ENCODE data around the gene SGSM2.

The SGSM2 gene

DNA sequence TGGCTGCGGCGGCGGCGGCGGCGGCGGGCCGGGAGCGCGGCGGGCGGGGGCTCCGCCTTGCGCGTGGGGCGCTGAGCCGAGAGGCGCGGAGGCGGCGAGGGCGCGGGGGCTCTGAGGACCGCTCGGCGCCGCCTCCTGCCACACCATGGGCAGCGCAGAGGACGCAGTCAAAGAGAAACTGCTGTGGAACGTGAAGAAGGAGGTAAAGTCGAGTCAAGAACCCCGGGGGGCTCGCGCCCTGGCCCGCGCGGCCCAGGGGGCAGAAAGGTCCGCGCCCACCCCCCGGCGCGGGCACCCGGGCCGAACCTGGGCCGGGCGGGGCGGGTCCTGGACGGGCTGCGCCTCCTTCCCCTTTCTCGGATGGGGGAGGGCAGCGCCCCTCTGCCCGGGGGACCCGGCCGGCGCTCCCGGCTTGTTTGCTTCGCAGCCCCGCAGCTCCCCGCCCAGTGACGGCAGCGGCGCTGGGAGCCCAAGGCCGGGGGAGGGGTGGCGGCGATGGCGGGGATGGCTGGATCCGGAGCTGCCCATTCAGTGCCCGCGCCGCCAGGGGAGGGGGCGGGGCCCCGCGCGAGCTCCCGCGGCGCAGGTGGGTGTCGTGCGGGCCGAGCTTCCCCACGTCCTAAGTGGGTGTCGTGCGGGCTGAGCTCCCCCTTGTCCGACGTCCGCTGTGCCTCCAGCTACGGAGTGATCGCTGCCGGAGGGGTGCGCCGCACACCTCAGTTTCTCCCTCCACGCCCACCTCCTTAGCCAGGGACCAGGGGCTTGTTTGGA lies 428 bp downstream of the SGSM2 start:
- DNase-seq, result peak; percentile 48 to 69

- DNase-seq, result no peak
These were observed 985 bp downstream of the SGSM2 start for GRCh38 chr17:2338315-2338657.

DNA sequence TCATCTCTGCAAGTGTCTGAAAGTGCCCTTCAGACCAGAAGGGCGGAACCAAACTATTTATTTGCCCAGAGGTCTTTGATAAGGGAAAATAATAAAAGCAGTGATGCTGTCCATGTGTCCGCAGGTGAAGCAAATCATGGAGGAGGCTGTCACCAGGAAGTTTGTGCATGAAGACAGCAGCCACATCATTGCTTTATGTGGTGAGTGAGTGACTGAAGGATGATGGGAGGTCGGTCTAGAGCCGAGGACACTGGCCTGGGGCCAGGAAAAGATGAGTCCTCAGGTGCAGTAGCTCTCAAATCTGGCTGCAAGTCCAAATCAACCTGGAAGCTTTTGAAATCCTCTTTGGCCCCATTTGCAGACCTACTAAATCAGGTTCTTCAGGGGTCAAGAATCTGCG lies 6.1 kb downstream of the SGSM2 start:
- DNase-seq, result no peak

GRCh38 chr17:2344528-2344927 lies 7.2 kb downstream of the SGSM2 start:
- no peak for DNase-seq

GRCh38 chr17:2346475-2346874 lies 9.2 kb downstream of the SGSM2 start:
- DNase-seq, result no peak

DNA sequence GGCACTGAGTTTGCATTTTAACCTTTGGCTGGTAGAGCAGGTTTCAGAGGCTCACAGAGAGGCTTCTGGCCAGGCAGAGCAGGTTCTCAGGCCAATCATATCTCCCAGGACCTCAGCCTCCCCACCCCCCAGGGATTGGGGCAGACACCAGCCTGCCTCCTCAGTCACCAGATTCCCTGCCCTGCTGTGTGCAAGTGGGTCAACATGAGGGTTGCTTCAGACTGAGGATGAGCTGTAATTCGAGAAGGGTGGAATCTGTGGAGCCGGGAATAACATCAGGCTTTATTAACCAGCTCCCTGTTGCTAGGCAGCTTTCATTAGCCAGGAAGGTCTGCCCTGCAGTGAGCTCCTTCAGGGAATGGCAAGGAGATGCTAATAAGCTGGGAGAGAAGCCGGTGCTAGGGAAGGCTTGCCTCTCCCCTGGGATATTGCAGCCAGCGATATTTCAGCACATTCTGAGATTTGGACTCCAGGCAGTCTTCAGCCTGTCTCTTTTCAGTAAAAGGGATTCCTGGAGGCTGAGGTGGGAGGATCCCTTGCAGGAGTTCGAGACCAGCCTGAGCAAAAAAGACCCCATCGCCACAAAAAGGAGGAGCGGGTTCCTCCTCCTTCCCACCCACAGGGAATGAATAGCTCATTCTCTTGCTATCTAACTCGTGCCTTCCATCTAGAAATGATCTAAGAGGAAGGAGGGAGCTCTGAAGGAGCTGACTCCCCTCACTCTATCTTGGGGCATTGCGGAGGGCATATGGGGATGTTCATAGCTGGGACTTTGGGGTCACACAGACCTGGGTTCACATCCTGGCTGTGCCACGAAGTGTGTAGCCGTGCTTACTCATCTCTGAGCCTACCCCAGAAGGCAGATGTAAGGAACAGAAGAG lies 10.7 kb downstream of the SGSM2 start:
- peak; percentile 82 to 89 for DNase-seq

- no peak for DNase-seq
These were observed 14.0 kb downstream of the SGSM2 start for GRCh38 chr17:2351269-2351668.

DNA sequence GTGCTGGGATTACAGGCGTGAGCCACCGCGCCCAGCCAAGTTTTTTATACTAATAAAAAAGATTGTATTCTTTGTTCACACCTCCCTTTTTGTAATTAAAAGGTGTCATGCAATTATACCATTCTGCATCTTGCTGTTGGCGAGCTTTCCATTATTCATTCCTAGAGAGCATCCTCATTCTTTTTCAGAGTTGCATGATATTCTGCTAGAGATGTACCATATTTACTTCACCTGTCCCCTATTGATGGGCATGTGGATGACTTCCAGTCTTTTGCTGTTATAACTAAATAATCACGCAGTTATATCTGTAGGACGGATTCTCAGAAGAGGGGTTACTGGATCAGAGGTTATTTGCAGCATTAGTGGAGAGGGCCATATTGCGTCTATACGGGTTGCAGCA lies 17.0 kb downstream of the SGSM2 start:
- no peak for DNase-seq

GRCh38 chr17:2357237-2357636 lies 19.9 kb downstream of the SGSM2 start:
- no peak for DNase-seq

- DNase-seq, result no peak
These were observed 20.7 kb downstream of the SGSM2 start for GRCh38 chr17:2357931-2358434.

DNA sequence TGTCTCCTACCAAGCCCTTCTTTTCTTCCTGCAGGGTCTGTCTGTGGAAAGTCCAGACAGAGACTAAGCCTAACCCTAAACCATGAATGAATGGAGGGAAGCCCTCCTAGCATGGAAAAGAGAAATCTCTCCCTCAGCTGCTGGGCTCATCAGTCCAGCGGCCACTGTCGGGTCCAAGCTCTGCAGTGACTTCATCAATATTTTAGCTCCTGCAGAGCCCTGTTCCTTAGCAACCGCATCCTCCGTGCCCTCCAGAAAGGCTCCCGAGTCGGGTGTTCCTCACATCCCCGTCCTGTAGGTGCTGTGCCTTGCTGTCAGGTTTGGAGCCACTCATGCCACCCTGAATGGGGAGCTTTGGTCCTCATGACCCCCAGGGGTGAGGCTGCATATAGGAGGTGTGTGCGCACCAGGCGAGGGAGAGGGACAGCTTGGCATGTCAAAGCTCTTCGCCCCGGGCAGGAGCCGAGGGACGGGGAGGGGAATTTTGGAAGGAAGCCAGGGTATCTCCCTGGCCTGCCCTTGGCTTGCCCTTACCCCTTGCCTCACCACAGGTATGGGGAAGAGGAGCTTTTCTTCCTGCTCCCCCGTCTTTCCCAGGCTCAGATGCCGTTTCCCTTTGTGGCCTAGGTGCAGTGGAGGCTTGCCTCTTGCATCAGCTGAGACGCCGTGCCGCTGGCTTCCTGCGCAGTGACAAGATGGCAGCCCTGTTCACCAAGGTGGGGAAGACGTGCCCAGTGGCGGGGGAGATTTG lies 23.9 kb downstream of the SGSM2 start:
- DNase-seq, result no peak

DNA sequence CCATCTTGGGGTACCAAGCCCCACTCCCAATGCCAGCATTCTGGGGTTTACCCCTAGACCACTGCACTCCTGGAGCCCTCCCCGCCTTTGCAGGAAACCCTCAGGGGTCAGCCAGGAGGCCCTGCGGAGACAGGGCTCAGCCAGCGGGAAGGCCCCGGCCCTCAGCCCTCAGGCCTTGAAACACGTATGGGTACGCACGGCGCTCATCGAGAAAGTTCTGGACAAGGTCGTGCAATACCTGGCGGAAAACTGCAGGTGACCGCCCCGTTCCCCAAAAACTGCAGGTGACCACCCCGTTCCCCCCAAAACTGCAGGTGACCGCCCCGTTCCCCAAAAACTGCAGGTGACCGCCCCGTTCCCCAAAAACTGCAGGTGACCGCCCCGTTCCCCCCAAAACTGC lies 24.7 kb downstream of the SGSM2 start:
- DNase-seq, result no peak

DNA sequence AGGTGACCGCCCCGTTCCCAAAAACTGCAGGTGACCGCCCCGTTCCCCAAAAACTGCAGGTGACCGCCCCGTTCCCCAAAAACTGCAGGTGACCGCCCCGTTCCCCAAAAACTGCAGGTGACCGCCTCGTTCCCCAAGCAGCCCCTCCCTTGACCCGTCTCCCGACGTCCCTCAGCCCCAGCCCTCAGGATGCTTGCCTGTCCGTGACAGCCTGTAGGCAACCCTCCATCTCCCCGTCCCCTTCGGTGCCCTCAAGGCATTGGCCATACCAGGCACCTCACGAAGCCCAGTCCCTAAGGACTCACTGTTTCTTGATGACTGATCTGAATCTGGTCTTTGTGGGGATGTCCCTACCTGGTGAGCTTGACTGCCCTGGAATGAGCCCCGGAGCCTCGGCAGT lies 25.1 kb downstream of the SGSM2 start:
- DNase-seq, result no peak

- no peak for DNase-seq
These were observed 25.6 kb downstream of the SGSM2 start for GRCh38 chr17:2362881-2363280.

GRCh38 chr17:2363318-2363717 lies 26.0 kb downstream of the SGSM2 start:
- no peak for DNase-seq

DNA sequence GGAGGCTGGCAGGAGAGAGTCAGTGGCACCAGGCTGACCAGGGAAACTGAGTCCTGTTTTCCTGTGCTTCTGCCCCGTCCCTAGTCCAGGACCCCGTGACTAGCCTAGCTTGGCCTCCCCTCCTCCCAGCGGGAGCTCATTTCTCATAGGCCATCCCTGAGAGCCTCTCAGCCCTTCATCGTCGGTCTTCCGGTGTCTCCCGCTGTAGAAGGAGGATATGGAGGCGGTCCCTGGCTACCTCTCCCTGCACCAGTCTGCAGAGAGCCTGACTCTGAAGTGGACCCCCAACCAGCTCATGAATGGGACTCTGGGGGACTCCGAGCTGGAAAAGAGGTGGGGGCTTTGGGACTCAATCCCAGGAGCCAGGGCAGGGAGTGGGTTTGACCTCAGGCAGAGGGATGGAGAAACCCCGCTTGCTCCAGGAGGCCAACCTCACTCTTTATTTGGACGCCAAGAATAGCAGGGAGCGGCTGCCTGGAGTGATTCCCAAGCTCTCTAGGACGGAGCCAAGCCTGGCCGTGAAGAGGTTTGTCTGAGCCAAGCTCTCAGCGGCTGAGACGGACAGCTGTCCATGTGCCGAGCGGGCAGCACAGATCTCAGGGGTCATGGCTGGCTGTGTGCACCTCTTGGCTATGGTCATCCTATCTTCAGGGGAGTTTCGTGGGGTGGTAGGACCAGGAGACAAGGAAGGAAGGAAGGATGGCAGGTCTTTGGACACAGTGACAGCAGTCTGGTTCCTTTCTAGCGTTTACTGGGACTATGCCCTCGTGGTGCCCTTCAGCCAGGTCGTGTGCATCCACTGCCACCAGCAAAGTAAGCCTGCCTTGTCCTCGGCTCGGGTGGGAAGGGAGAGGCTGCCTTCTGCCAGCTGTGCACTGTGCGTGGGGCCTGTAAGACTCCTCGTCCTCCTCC lies 26.8 kb downstream of the SGSM2 start:
- no peak for DNase-seq

GRCh38 chr17:2364763-2365116 lies 27.4 kb downstream of the SGSM2 start:
- DNase-seq, result no peak

DNA sequence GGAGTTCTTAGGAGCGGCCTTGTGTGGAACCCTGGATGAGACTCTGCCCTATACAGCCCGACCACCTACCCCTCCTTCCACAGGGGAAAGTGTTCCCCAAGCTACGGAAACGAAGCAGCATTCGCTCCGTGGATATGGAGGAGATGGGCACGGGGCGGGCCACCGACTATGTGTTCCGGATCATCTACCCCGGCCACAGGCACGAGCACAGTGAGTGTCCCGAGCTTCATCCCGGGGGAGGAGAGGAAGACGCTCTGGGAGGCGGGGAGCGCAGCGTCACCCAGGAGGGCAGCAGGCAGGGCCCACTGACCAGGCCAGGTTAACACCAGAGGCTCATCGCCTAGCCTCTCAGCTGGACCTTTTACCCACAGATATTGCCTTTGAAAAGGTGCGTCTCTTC lies 27.8 kb downstream of the SGSM2 start:
- DNase-seq, result no peak

DNA sequence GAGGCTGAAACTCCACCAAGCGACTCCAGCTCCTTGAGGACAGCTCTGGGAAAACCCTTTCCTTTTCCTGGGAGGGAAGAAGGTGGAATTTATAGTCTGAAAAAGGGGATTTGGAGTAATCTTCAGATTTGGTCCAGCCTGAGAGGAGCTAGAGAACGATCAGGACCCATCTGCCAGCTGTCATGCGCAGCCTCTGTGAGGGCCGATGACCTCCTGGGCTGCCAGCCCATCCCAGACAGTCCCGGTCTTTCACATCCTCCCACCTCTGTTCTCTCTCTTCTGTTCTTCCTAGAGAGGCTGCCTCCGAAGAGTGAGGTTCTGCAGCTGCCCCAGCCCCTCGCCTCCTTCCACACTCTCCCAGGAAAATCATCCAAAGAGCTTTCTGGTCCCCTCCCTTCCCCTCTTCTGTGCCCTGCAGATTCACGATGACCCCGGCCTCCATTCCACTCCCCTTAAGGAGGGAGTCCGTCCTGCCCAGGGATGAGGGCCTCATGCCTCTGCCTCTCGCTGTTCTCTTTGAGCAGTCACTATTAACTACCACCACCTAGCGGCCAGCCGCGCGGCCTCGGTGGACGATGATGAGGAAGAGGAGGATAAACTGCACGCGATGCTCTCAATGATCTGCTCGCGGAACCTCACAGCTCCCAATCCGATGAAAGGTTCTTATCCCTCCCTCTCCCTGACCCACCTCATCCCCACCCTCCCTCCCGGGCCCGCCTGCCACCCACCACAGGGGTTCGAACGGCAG lies 29.6 kb downstream of the SGSM2 start:
- no peak for DNase-seq

DNA sequence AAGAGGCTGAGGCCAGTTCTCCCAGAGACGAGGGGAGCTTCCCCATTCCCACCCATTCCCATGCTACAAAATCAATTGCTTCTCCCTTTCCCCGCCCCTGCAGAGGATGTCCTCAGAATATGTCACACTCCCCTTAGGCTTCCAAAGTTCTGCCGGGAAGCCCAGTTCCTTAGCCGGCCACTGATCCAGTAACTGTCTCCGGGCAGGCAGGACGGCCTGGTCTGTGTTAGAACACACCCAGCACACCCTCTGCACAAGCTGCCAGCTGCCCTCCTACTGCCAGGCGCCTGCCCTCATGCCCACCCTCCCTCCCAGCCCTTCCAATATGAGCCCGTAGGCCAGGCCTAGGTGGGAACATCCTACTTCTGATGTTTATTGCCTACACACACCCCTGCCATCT lies 31.1 kb downstream of the SGSM2 start:
- DNase-seq, result no peak

- no peak for DNase-seq
These were observed 31.7 kb downstream of the SGSM2 start for GRCh38 chr17:2369039-2369438.
